ENCODE results near the gene TNPO1. TPM values are rescaled to one million over a fixed set of nuclear protein-coding genes. Genes with fewer than 3 reads are reported as not detected.

The TNPO1 gene
- total RNA-seq, 1 experiment from 2014 or later, result 201 TPM

DNA sequence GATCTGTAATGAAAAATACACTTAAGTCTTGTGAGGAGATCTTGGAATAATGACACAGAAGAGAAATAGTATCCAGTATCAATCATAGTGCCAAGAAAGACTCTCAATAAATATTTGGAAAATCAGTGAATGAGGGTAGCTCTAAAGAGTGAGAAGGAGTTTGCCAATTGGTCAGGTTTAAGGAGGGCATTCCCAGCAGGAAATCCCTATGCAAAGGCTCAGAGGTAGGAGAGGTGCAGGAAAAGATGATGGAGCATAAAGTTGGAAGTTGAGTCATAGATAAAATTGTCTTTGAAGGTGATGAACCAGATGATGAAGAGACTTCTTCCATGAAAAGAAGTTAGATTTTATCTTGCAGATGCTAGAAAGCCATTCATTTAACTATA is 27.8 kb downstream of the TNPO1 start:
- DNase-seq (ENCODE audit: low spot score), result no peak
- CTCF ChIA-PET, result no interaction called here
- BruUV-seq (replicated peaks), result no TSS peak
- intact Hi-C loops (cut with micrococcal nuclease; ENCODE audit: unreplicated experiment), result loop anchor here (5.0 kb wide), 1 partner anchor 227 kb away; no protein-coding TSS in a partner anchor
- no peaks in the 10 kb centered on the region for H3K27me3 ChIP-seq (replicated peaks; ENCODE audit: insufficient read depth, low read depth, low read length, poor library complexity)
- POLR2A ChIA-PET (ENCODE audit: low non-redundant PET), result no interaction called here
- no peak overlapping the region for H3K4me3 ChIP-seq (ENCODE audit: low read depth, low read length, poor library complexity, severe bottlenecking)
- no peak overlapping the region for H3K27ac ChIP-seq (ENCODE audit: low read depth, low read length, poor library complexity, severe bottlenecking)
- no peaks in the 10 kb centered on the region for H3K9me3 ChIP-seq (ENCODE audit: low read depth, low read length, poor library complexity, severe bottlenecking)
- TF ChIP-seq, protein P1, sequence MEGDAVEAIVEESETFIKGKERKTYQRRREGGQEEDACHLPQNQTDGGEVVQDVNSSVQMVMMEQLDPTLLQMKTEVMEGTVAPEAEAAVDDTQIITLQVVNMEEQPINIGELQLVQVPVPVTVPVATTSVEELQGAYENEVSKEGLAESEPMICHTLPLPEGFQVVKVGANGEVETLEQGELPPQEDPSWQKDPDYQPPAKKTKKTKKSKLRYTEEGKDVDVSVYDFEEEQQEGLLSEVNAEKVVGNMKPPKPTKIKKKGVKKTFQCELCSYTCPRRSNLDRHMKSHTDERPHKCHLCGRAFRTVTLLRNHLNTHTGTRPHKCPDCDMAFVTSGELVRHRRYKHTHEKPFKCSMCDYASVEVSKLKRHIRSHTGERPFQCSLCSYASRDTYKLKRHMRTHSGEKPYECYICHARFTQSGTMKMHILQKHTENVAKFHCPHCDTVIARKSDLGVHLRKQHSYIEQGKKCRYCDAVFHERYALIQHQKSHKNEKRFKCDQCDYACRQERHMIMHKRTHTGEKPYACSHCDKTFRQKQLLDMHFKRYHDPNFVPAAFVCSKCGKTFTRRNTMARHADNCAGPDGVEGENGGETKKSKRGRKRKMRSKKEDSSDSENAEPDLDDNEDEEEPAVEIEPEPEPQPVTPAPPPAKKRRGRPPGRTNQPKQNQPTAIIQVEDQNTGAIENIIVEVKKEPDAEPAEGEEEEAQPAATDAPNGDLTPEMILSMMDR (conservative IDR thresholded peaks at IDR 0.05; ENCODE audit: low read depth, low read length), result no peak
- no peak for TF ChIP-seq EZH2 (IDR thresholded peaks at IDR 0.05; ENCODE audit: borderline replicate concordance, low read depth, low read length, poor library complexity, severe bottlenecking)
- peaks cover 25% of the 10 kb centered on the region for H3K4me1 ChIP-seq (ENCODE audit: insufficient read depth, low read length, poor library complexity, severe bottlenecking)
- H3K36me3 ChIP-seq (ENCODE audit: insufficient read depth, low read length, poor library complexity, severe bottlenecking), result no peaks in the 10 kb centered on the region

DNA sequence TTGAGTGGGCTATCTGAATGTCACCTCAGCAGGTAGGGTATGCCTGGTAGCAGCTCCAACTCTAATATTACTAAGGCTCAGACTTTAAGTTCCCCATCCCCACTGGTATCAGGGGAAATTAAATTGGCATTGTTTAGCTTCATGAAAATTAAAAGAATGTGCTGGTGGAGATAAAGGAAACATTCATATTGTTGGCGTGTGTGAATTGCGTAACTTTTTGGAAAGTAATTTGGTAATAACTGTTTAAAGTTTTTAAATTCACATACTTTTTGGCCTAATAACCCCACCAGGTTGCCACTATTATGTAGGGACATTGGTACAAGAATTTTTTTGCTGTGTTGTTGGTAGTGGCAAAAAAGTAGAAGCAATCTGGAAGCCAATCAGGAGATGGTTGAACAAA is 29.4 kb downstream of the TNPO1 start:
- ChIA-PET POLR2A (ENCODE audit: low non-redundant PET) (no interaction called here), CTCF (no interaction called here)
- Histone ChIP-seq H3K9me3 (ENCODE audit: low read depth, low read length, poor library complexity, severe bottlenecking) (no peaks in the 10 kb centered on the region), H3K27me3 (replicated peaks; ENCODE audit: insufficient read depth, low read depth, low read length, poor library complexity) (no peaks in the 10 kb centered on the region), H3K4me3 (ENCODE audit: low read depth, low read length, poor library complexity, severe bottlenecking) (no peak overlapping the region), H3K4me1 (ENCODE audit: insufficient read depth, low read length, poor library complexity, severe bottlenecking) (peaks cover 32% of the 10 kb centered on the region), H3K27ac (ENCODE audit: low read depth, low read length, poor library complexity, severe bottlenecking) (no peak overlapping the region), H3K36me3 (ENCODE audit: insufficient read depth, low read length, poor library complexity, severe bottlenecking) (no peaks in the 10 kb centered on the region)
- no peak for DNase-seq (ENCODE audit: low spot score)
- no TSS peak for BruUV-seq (replicated peaks)
- TF ChIP-seq EZH2 (IDR thresholded peaks at IDR 0.05; ENCODE audit: borderline replicate concordance, low read depth, low read length, poor library complexity, severe bottlenecking), result no peak
- TF ChIP-seq, protein P1 (conservative IDR thresholded peaks at IDR 0.05; ENCODE audit: low read depth, low read length), result no peak
- intact Hi-C loops (cut with micrococcal nuclease; ENCODE audit: unreplicated experiment), result no loop called here

DNA sequence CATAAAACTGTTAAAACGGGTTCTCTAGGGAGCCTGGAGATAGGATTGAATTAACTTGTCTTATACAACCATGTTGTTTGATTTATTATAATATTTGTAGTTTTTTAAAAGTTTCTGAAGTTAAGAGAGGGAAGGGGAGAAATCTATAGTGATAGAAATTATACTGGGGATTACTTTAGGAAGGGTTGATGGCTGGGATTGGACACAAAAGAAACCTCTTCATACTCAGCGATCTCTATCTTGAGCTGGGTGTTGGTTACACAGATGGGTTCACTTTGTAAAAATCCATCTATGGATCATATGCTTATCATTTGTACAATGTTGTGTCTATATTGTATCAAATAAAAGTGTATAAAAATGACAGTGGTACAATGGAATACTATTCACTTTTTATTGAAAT is 30.0 kb downstream of the TNPO1 start:
- H3K36me3 ChIP-seq (ENCODE audit: insufficient read depth, low read length, poor library complexity, severe bottlenecking), result peaks cover 3% of the 10 kb centered on the region
- ChIA-PET POLR2A (ENCODE audit: low non-redundant PET) (no interaction called here), CTCF (no interaction called here)
- TF ChIP-seq, protein P1 (conservative IDR thresholded peaks at IDR 0.05; ENCODE audit: low read depth, low read length), result no peak
- TF ChIP-seq EZH2 (IDR thresholded peaks at IDR 0.05; ENCODE audit: borderline replicate concordance, low read depth, low read length, poor library complexity, severe bottlenecking), result no peak
- intact Hi-C loops (cut with micrococcal nuclease; ENCODE audit: unreplicated experiment), result no loop called here
- no peak for DNase-seq (ENCODE audit: low spot score)
- H3K4me3 ChIP-seq (ENCODE audit: low read depth, low read length, poor library complexity, severe bottlenecking), result no peak overlapping the region
- H3K4me1 ChIP-seq (ENCODE audit: insufficient read depth, low read length, poor library complexity, severe bottlenecking), result peaks cover 38% of the 10 kb centered on the region
- H3K27me3 ChIP-seq (replicated peaks; ENCODE audit: insufficient read depth, low read depth, low read length, poor library complexity), result no peaks in the 10 kb centered on the region
- no peaks in the 10 kb centered on the region for H3K9me3 ChIP-seq (ENCODE audit: low read depth, low read length, poor library complexity, severe bottlenecking)
- BruUV-seq (replicated peaks), result no TSS peak
- H3K27ac ChIP-seq (ENCODE audit: low read depth, low read length, poor library complexity, severe bottlenecking), result no peak overlapping the region
